HepG2 (cell line): Measurements from ENCODE around the gene RUSF1. TPM values are rescaled to one million over a fixed set of nuclear protein-coding genes. Genes with fewer than 3 reads are reported as not detected.
A peak's percentile ranks its signal among the peaks of the same experiment; 100 is the strongest.

ENCODE experiments used
- ATAC-seq: fragments of 200-7000 bp; cut with Tn5 transposase; 3 replicates; pipeline ENCODE4 v1.9.1; 2020; ENCODE audit warnings: mild to moderate bottlenecking, moderate library complexity
- BruUV-seq: library from RNA; stranded (reverse); fragments of 400-500 nt; replicated peaks from 2 replicates; lab custom pipeline; 2021; lab: Mats Ljungman, UMichigan
- CTCF ChIA-PET: fragments of 300-600 bp; formaldehyde crosslinking; extraction: SDS; loops from one replicate; lab custom pipeline; 2021; ENCODE audit warnings: low total read pairs, inconsistent platforms, low intra/inter-chr PET ratio; lab: Yijun Ruan, JAX
- POLR2A ChIA-PET: fragments of 350-600 bp; sonication (Branson Sonifier 250); formaldehyde crosslinking; loops from one replicate; lab custom pipeline; 2020; ENCODE audit warnings: antibody characterized with exemption, inconsistent platforms; lab: Yijun Ruan, JAX
- DNase-seq: peaks from one replicate; pipeline ENCODE4 v3.0.0-alpha.2; 2015; ENCODE audit warnings: low spot score
- FAIRE-seq: peaks from 3 replicates; lab custom pipeline; 2011; peaks lifted over from hg19 to GRCh38; lab: Jason Lieb, UNC
- H2AFZ ChIP-seq: one replicate; pipeline ENCODE4 v1.6.1; 2011; ENCODE audit warnings: low read length, inconsistent platforms
- H3K27ac ChIP-seq: fragments of 300-600 bp; 3 replicates; pipeline ENCODE4 v1.8.0; 2011; ENCODE audit warnings: mixed run types, mild to moderate bottlenecking, mixed read lengths, low read length, inconsistent platforms; ENCODE audit not compliant: insufficient read depth; ENCODE audit errors: extremely low read length
- H3K27me3 ChIP-seq, 2 experiments: fragments of 200-600 bp in 1 of 2; 2 replicates in 1 of 2; 3 replicates in 1 of 2; pipeline versions ENCODE4 v1.6.0 to v1.8.0; 2011; ENCODE audit warnings: low read length in 2 of 2, mild to moderate bottlenecking in 2 of 2, moderate library complexity in 2 of 2, inconsistent platforms in 1 of 2; ENCODE audit not compliant: insufficient read depth in 2 of 2, control insufficient read depth in 1 of 2
- H3K36me3 ChIP-seq, 2 experiments: fragments of 200-600 bp in 1 of 2; replicated peaks in 1 of 2; 2 replicates in 1 of 2; 3 replicates in 1 of 2; pipeline versions ENCODE4 v1.5.1 to v1.8.0; 2011; ENCODE audit warnings: low read length in 2 of 2, inconsistent platforms in 1 of 2; ENCODE audit not compliant: insufficient read depth in 2 of 2, control insufficient read depth in 1 of 2
- H3K4me1 ChIP-seq: 2 replicates; pipeline ENCODE4 v1.5.1; 2012; ENCODE audit warnings: low read length, inconsistent platforms; ENCODE audit not compliant: insufficient read depth
- H3K4me2 ChIP-seq: 2 replicates; pipeline ENCODE4 v1.6.0; 2011; ENCODE audit warnings: low read depth, low read length, inconsistent platforms
- H3K4me3 ChIP-seq, 3 experiments: fragments of 200-600 bp in 1 of 3; sonication (generic), shearing (Covaris generic) in 1 of 3; replicated peaks in 1 of 3; 2 replicates each; pipeline ENCODE4 v1.5.1; 2011 to 2016; ENCODE audit warnings: low read length in 3 of 3, inconsistent platforms in 2 of 3, low read depth in 2 of 3, mild to moderate bottlenecking in 2 of 3, control low read depth in 1 of 3, mixed read lengths in 1 of 3; ENCODE audit not compliant: insufficient read depth in 1 of 3
- H3K79me2 ChIP-seq: one replicate; pipeline ENCODE4 v1.6.1; 2011; ENCODE audit warnings: low read length, inconsistent platforms; ENCODE audit not compliant: insufficient read depth
- H3K9ac ChIP-seq: 2 replicates; pipeline ENCODE4 v1.6.0; 2011; ENCODE audit warnings: mild to moderate bottlenecking, low read depth, low read length, inconsistent platforms; ENCODE audit not compliant: insufficient read depth
- H3K9me3 ChIP-seq: 2 replicates; pipeline ENCODE4 v1.5.1; 2012; ENCODE audit warnings: mild to moderate bottlenecking, low read length
- H4K20me1 ChIP-seq: 2 replicates; pipeline ENCODE4 v1.6.0; 2011; ENCODE audit warnings: inconsistent platforms, mild to moderate bottlenecking, low read length, moderate library complexity; ENCODE audit not compliant: insufficient read depth
- ARHGAP35 ChIP-seq: sonication (generic); formaldehyde crosslinking; IDR thresholded peaks from 2 replicates; pipeline ENCODE4 v1.9.0; 2022; ENCODE audit warnings: mild to moderate bottlenecking, inconsistent platforms, moderate library complexity, missing genetic modification reagents, borderline replicate concordance
- ATF1 ChIP-seq: IDR thresholded peaks from 2 replicates; pipeline ENCODE4 v1.6.1; 2016; ENCODE audit warnings: mild to moderate bottlenecking, control low read depth
- CBFB ChIP-seq: sonication (generic); formaldehyde crosslinking; IDR thresholded peaks from 2 replicates; pipeline ENCODE4 v1.4.0; 2020; ENCODE audit warnings: missing genetic modification reagents
- EZH2 ChIP-seq: conservative IDR thresholded peaks from 2 replicates; pipeline ENCODE4 v1.6.1; 2012; ENCODE audit warnings: mild to moderate bottlenecking, low read depth, low read length, moderate library complexity
- HES4 ChIP-seq: sonication (generic); formaldehyde crosslinking; IDR thresholded peaks from 2 replicates; pipeline ENCODE4 v1.9.0; 2021; ENCODE audit warnings: mild to moderate bottlenecking, missing genetic modification reagents, borderline replicate concordance
- JDP2 ChIP-seq: sonication (generic); formaldehyde crosslinking; IDR thresholded peaks from 2 replicates; pipeline ENCODE4 v1.8.1; 2022; ENCODE audit warnings: missing genetic modification reagents, borderline replicate concordance
- KLF11 ChIP-seq: IDR thresholded peaks from 2 replicates; pipeline ENCODE4 v1.6.1; 2016; ENCODE audit warnings: missing compliant biosample characterization
- NFYB ChIP-seq: sonication (generic); formaldehyde crosslinking; IDR thresholded peaks from 2 replicates; pipeline ENCODE4 v1.4.0; 2020; ENCODE audit warnings: missing genetic modification reagents
- ZBTB21 ChIP-seq: sonication (generic); formaldehyde crosslinking; IDR thresholded peaks from 2 replicates; pipeline ENCODE4 v1.4.0; 2020; ENCODE audit warnings: missing genetic modification reagents
- ZKSCAN5 ChIP-seq: sonication (generic); formaldehyde crosslinking; IDR thresholded peaks from 2 replicates; pipeline ENCODE4 v1.5.1; 2020; ENCODE audit warnings: mild to moderate bottlenecking, missing genetic modification reagents
- ZNF432 ChIP-seq: sonication (generic); formaldehyde crosslinking; IDR thresholded peaks from 2 replicates; pipeline ENCODE4 v1.5.0; 2020; ENCODE audit warnings: missing genetic modification reagents, mild to moderate bottlenecking, borderline replicate concordance
- ZNF878 ChIP-seq: sonication (generic); formaldehyde crosslinking; IDR thresholded peaks from 2 replicates; pipeline ENCODE4 v1.8.1; 2023; ENCODE audit warnings: mild to moderate bottlenecking, missing genetic modification reagents, moderate library complexity
- ZSCAN31 ChIP-seq: sonication (generic); formaldehyde crosslinking; IDR thresholded peaks from 2 replicates; pipeline ENCODE4 v1.5.0; 2020; ENCODE audit warnings: low read depth, mild to moderate bottlenecking, missing genetic modification reagents
- WGBS: methylation state at CpG from one replicate; pipeline ENCODE4 v1.1.6; 2017; ENCODE audit warnings: low lambda C conversion rate; 5-methylcytosine and 5-hydroxymethylcytosine counted together
- in situ Hi-C: cut with HindIII; loops from 2 replicates; pipeline ENCODE4 v1.10.0; 2017; ENCODE audit warnings: low pct_unique_long_range_greater_than_20kb; ENCODE audit not compliant: extremely low pct_ligation_motif_present
- intact Hi-C: fragments of 100-400 bp; cut with micrococcal nuclease; formaldehyde crosslinking; loops from one replicate; pipeline ENCODE4 v1.10.0; 2022; ENCODE audit not compliant: unreplicated experiment
- polyA plus RNA-seq, 8 experiments: library from polyadenylated mRNA; depleted of rRNA in 3 of 8; stranded (reverse) in 7 of 8; unstranded in 1 of 8; fragments of >200 nt; fragmentation: Illumina TruSeq in 4 of 8; extraction: Trizol in 4 of 8; gene quantifications; 2 replicates each; pipeline versions ENCODE4 v1.2.1 to v1.2.3, GENCODE V29; 2011 to 2016; ENCODE audit warnings: low read depth in 4 of 8, missing spikeins in 1 of 8, mixed read lengths in 1 of 8; ENCODE audit not compliant: insufficient read depth in 1 of 8
- total RNA-seq, 5 experiments: library from RNA; depleted of rRNA; stranded (reverse); fragments of >200 nt; fragmentation: Illumina TruSeq; extraction: Trizol; gene quantifications; 2 replicates each; pipeline ENCODE4 v1.2.3, GENCODE V29; 2016; ENCODE audit warnings: low read depth in 1 of 5
- TF ChIP-seq, protein P1 (sequence below): sonication (generic); formaldehyde crosslinking; IDR thresholded peaks from 2 replicates; pipeline ENCODE4 v1.4.0; 2020; ENCODE audit warnings: missing genetic modification reagents, borderline replicate concordance
- TF ChIP-seq, protein P2 (sequence below): sonication (generic); formaldehyde crosslinking; IDR thresholded peaks from 2 replicates; pipeline ENCODE4 v1.8.0; 2022; ENCODE audit warnings: missing genetic modification reagents, mild to moderate bottlenecking, borderline replicate concordance
- TF ChIP-seq, protein P3 (sequence below): IDR thresholded peaks from 2 replicates; pipeline ENCODE4 v1.6.1; 2012; ENCODE audit warnings: inconsistent platforms
- TF ChIP-seq, protein P4 (sequence below): sonication (generic); formaldehyde crosslinking; IDR thresholded peaks from 2 replicates; pipeline ENCODE4 v1.8.1; 2023; ENCODE audit warnings: missing genetic modification reagents, inconsistent platforms, borderline replicate concordance

RUSF1 gene
- total and polyA plus RNA-seq, 2 of the 13 experiments (the other 11 are each of a cell fraction or from before 2014, with no cell fraction given): 40.8 to 50.2 TPM

DNA sequence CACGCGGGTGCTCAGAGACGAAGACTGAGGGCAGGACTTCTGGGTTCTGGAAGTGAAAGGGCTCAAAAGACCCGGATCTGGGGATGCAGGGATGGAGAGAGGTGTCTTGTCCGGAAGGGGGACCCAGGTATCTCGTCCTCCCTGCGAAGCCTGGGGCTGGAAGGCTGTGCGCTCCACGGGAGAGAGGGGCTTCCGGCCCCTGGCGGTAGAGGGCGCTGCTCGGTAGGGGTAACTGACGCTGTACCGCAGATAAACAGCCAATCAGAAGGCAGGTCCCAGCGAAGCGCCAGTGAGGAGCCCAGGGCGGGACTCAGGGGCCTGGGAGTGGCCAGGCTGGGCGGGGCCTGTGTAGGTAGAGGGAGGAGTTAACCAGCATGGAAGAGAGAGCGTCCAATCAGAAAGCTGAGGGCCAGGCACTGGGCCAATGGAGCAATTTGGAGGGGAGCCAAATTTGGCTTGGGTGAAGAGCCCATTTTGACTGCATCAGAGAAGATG is 35.4 kb downstream of the RUSF1 start (continued):
- TF ChIP-seq, protein P1, sequence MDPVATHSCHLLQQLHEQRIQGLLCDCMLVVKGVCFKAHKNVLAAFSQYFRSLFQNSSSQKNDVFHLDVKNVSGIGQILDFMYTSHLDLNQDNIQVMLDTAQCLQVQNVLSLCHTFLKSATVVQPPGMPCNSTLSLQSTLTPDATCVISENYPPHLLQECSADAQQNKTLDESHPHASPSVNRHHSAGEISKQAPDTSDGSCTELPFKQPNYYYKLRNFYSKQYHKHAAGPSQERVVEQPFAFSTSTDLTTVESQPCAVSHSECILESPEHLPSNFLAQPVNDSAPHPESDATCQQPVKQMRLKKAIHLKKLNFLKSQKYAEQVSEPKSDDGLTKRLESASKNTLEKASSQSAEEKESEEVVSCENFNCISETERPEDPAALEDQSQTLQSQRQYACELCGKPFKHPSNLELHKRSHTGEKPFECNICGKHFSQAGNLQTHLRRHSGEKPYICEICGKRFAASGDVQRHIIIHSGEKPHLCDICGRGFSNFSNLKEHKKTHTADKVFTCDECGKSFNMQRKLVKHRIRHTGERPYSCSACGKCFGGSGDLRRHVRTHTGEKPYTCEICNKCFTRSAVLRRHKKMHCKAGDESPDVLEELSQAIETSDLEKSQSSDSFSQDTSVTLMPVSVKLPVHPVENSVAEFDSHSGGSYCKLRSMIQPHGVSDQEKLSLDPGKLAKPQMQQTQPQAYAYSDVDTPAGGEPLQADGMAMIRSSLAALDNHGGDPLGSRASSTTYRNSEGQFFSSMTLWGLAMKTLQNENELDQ (CRISPR knock-in tag): no peak
- no peak for TF ChIP-seq ZSCAN31 (CRISPR knock-in tag)
- no peak for TF ChIP-seq ZBTB21 (CRISPR knock-in tag)
- peak; percentile 72 for TF ChIP-seq NFYB

DNA sequence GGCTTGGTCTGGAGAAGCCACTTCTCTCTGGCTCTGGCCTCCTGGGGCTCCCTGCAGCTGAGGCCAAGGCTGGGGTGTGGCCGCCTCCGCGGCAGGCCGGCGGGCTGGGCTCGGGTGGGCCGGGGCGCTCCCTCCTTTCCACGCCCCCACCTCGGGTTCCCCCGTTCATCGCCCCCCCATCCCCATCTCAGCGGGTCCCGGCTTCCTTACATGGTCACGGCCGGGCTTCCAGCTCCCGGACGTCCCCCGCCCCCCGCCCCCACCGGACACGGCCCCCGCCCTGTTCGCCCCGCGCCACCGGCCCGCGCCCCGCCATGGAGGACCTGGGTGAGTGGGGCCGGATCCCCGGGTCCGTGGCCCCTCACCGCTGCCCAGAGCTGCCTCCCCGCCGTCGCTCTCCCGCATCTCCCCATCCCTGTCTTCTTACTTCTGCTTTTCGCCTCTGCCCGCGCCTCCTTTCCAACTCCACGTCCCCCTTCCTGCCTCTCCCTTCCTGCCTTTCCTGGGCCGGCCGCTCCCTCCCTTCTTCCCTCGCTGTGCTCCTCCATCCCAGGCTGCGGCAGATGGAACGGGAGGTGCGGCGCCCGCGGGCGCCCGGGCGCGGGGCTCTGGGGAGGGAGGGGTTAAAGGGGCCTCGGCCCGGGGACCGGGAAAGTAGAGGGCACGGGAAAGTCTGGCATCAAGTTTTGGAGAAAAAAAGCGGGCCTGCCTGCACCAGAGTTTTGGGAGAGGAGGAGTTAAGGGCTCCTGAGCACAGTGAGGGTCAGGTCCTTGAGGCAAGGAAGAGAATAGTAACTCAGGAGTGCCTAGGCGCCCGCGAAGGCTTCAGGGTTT is 36.1 kb downstream of the RUSF1 start, which contains the start of gene TGFB1I1:
Gene TGFB1I1 (plus strand): TSS at position 278 of the 834 bp plus-strand sequence. CDS start 37 bp downstream, at position 315.
- in situ Hi-C loops: no loop called here
- ChIA-PET POLR2A (interaction anchor here (0.6 to 1.3 kb wide), 5 partner anchors 12 to 36 kb away, joined by 3 to 13 read pairs (median 3); partner anchors contain the start of genes ARMC5 and RUSF1), CTCF (no interaction called here)
- BruUV-seq: no TSS peak
- Histone ChIP-seq H3K79me2 (no peaks in the 10 kb centered on the region), H3K27ac (no peak within 1 kb of the TSS), H3K4me1 (peaks cover 46% of the 10 kb centered on the region), H3K4me2 (peak within 1 kb of the TSS; percentile 82), H3K4me3 (peak within 1 kb of the TSS; percentile 61 to 74 (median 63)), H2AFZ (peak within 1 kb of the TSS; percentile 30), H4K20me1 (no peaks in the 10 kb centered on the region), H3K9me3 (no peaks in the 10 kb centered on the region), H3K27me3 (peaks cover 0 to 7% of the 10 kb centered on the region in 2 experiments; a peak in 1 of 5 replicates), H3K36me3 (peaks cover 0 to 4% of the 10 kb centered on the region in 2 experiments; a peak in 2 of 5 replicates), H3K9ac (peak within 1 kb of the TSS; percentile 50; the same call in 1 of the 2 replicates)
- 7% methylated on average over 40 of the region's 63 CpGs for WGBS
- ATAC-seq (peak; percentile 38; the same call in 2 of the 3 replicates), DNase-seq (no peak), FAIRE-seq (no peak)
- intact Hi-C loops: no loop called here
- no peak for TF ChIP-seq CBFB
- 0 out of 2 replicates have a peak, but pooled peaks have one; percentile 38 for TF ChIP-seq HES4 (CRISPR knock-in tag)
- TF ChIP-seq JDP2 (CRISPR knock-in tag): no peak
- TF ChIP-seq ZKSCAN5 (CRISPR knock-in tag): no peak
- no peak for TF ChIP-seq ATF1 (CRISPR knock-in tag)
- TF ChIP-seq ZNF878 (CRISPR knock-in tag): no peak
- TF ChIP-seq, protein P2, sequence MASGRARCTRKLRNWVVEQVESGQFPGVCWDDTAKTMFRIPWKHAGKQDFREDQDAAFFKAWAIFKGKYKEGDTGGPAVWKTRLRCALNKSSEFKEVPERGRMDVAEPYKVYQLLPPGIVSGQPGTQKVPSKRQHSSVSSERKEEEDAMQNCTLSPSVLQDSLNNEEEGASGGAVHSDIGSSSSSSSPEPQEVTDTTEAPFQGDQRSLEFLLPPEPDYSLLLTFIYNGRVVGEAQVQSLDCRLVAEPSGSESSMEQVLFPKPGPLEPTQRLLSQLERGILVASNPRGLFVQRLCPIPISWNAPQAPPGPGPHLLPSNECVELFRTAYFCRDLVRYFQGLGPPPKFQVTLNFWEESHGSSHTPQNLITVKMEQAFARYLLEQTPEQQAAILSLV (CRISPR knock-in tag): no peak
- no peak for TF ChIP-seq KLF11
- TF ChIP-seq ZNF432: no peak
- TF ChIP-seq ARHGAP35 (CRISPR knock-in tag): no peak
- 0 out of 2 replicates have a peak, but pooled peaks have one; percentile 31 for TF ChIP-seq EZH2
- TF ChIP-seq, protein P3, sequence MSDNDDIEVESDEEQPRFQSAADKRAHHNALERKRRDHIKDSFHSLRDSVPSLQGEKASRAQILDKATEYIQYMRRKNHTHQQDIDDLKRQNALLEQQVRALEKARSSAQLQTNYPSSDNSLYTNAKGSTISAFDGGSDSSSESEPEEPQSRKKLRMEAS: no peak
- TF ChIP-seq, protein P4, sequence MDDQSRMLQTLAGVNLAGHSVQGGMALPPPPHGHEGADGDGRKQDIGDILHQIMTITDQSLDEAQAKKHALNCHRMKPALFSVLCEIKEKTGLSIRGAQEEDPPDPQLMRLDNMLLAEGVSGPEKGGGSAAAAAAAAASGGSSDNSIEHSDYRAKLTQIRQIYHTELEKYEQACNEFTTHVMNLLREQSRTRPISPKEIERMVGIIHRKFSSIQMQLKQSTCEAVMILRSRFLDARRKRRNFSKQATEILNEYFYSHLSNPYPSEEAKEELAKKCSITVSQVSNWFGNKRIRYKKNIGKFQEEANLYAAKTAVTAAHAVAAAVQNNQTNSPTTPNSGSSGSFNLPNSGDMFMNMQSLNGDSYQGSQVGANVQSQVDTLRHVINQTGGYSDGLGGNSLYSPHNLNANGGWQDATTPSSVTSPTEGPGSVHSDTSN (CRISPR knock-in tag): no peak
